NCI-H1436 (cell line): ENCODE data around the gene CCDC187.
A peak's percentile ranks its signal among the peaks of the same experiment; 100 is the strongest.

Experiments used
- DNase-seq: peaks from one replicate; lab custom pipeline; 2025; lab: John Stamatoyannopoulos, UW

Gene CCDC187

DNA sequence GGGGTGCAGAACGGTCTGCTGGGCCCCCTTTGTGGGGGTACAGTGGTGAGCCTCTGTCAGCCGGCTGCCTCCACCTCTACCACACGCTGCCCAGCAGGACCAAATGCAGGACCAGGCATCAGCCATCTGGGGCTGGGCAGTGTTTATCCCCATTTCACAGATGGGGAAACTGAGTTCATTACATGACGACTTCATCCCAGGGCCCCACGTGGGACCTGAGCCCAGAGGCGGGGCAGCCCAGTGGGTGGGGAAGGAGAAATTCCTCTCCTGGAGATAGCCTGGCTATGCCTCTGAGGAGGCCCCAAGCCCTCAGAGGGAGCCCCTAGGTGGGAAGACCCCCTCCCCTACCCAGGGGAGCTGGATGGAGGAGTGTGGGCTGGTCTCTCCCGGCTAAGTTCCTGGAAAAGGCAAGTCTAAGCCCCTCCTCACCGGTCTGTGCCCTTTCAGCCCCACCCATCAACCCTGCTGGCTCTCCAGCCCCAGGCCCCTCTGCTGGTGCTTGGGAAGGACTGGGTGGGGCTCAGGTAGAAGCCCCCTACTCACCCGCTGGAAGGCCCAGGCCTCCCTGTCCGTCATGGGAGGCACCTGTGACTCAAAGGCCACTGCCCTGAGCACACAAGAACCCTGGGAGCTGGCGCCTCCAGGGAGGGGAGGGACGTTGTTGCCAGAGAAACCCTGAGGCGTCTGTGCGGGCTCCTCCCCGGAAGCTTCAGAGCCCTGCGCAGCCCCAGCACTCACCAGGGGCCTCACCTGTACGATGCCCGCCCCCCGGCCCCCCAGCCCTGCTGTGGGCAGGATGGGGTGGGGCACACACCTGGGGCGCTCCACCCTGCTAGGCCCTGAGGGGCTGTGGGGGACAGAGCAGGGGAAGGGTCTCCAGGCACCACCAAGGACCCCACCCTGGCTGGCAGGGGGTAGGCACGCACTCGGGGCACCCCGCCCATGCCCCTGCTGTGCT is 7.4 kb upstream of the CCDC187 start:
- peak; percentile 77 for DNase-seq

DNA sequence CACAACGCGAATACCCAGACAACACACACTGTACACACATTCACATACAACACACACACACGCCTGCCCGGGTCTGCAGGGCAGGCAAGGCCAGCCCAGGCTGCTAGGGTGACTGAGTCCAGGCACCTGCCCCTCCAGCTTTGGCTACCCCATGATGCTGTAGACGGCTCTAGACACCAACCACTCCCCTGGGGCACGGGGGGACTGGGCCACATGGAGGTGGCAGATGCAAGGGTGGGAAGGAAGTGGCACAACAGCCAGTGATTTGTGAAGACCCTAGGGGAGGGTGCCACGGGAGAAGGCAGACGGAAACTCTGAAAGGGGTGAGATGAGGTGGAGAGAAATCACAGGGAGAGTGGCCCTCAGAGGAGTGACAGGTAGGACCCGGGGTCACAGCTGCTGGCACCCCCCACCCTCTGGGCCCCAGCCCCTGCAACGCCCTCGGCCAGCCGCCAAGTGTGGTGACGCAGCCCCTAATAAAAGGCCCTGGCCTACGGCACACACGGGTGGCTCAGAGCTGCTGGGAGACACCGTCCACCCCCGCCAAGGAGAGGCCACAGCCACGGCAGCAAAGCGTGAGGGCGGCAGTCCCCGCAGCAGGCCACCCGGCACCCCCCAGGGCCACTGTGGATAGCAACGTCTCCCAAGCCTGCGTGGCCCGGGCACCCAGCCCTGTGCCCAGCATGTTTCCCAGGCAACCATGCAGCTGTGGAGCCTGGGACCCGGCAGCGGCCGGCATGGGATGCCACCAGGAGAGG is 6.6 kb upstream of the CCDC187 start:
- peak; percentile 33 for DNase-seq

DNA sequence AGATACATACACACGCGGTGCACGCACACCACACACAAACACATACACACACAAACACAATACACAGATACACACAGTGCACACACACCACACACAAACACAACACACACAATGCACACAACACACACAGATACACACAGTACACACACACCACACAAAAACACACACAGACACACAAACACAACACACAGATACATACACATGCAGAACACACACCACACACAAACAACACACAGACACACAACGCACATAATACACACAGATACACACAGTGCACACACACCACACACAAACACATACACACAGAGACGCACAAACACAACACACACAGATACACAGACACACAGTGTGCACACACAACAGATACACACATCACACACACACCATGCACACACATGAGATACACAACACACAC is 5.9 kb upstream of the CCDC187 start:
- DNase-seq: no peak

DNA sequence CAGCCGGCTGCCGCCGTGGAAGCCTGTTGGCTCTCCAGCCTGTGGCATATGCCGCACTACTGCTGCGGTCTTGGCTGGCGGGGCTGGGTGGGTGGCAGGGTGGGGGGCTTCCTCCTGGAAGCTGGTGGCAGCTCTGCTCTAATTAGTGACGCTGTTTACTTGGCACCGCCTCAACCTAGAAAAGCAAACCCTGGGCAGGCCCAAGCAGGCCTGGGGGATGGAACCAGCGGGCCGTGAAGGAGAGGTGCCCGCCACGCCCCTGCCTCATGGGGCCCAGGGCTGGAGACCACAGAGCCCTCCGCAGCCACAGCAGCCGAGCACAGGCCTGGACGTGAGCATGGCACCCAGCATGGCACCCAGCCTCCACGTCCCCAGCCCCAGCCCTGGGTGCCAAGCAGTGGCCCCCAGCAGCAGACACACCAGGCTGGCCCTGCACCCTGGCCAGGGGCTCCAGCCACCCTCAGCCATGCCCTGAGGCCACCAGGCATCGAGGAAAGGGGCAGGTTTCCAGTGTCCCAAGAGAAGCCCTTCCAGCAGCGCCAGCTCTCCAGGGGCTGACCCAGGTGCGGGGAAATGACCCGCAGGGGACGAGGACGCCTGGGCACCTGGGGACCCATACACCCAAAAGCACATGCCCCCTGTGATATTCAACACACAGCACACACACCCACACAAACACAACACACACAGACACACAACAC is 5.4 kb upstream of the CCDC187 start:
- DNase-seq: peak; percentile 85

DNA sequence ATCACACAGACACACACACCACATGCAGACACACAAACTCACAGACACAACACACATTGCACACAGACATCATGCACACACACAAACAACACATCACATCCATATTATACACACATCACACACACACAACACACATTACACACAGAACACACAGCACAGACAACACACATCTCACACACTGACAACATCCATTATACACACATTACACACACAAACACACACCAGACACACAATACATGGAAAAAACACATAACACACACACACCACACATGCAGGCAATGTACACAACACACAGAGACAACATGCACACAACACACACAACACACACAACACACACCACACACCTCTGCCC is 4.8 kb upstream of the CCDC187 start:
- no peak for DNase-seq

DNA sequence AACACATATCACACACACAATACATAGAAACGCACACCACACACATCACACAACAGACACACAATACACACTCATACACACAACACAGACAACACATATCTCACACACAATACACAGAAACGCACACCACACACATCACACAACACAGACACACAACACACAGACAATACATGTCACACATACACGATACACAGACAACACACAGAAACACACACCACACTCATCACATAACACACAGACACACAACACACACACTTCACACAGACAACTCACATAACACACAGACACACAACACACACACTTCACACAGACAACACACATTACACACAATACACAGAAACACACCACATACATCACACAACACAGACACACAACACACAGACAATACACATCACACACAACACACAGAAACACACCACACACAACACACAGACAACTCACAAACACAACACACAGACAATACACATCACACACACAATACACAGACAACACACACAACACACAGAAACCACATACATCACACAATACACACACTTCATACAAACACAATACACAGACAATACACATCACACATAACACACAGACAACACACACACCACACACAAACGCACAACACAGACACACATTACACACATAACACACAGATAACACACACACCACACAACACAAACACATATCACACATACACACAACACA is 4.3 kb upstream of the CCDC187 start:
- DNase-seq: no peak

DNA sequence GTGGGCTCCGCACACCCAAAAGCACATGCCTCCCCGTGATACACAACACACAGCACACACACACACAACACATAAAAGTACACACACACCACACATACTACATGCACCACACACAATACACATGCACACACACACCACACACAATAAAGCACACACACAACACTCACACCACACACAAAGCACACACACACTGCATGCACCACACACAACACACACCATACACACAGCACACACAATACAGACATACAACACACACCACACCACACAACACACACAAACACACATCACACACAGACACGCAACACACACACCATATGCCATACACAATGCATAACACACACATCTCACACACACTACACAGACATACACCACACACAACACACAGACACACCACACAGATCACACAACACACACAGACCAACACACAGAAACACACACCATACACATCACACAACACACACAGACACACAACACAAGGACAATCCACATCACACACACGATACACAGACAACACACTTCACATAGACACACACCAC is 3.4 kb upstream of the CCDC187 start:
- DNase-seq: no peak

DNA sequence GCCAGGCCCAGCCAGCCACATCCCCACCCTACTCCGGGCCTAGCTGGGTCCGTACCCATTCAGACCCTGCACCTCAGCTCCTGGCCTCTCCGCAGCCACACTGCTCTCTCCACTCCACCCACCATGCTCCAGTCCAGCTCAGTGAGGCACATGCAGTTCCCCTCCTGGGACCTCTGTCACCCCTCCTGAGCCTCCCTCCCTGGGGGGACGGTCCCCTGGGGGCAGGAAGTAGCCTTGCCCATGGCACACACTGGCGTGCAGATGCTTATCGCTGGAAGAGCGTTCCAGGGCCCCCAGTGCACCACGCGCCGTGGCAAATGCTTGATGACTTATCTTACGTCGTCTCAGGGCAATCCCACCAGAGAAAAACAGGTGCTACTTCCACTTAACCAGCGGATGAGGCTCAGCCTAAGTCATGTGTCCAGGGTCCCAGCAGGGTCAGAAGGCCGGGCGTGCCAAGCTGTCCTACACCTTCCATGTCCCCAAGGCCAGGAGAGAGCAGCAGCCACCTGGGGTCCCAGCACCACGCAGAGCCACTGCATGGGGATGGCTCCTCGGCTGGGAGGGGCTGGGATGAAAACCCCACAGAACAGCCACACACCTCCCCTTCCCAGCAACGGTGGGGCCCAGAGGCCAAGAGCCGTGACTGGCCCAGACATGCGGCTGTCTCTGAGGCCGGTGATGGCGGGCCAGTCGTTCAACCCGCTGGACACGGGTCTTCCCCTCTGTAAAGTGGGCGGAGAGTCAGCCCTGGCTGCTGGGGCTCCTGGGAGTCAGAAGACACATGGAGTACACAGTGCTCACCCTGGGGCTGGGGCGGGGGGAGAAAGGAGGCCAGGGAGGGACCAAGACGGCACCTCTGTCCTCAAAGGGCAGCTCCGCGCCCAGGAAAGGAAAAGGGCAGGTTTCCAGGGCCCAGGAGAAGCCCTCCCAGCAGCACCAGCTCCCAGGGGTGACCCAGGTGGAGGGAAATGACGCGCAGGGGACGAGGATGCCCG is 2.6 kb upstream of the CCDC187 start:
- peak; percentile 16 for DNase-seq

DNA sequence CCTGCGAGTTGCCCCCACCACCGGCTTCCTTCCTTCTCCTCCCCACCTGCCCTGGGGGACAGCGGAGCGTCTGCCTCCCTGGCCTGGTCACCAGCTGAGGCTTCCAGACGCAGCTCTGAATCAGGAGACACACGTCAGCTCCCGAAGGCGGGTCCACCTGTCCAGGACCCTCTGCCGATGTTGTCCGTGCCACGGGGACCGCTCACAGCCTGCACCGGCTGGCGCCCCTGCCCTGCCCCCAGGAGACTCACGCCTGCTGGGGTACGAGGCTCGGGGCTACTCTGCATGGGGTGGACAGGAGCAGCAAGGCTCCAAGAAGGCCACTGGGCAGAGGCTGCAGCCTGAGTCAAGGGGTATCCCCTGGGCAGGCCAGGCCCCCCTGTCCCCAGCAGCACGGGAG is 1.9 kb upstream of the CCDC187 start:
- no peak for DNase-seq

DNA sequence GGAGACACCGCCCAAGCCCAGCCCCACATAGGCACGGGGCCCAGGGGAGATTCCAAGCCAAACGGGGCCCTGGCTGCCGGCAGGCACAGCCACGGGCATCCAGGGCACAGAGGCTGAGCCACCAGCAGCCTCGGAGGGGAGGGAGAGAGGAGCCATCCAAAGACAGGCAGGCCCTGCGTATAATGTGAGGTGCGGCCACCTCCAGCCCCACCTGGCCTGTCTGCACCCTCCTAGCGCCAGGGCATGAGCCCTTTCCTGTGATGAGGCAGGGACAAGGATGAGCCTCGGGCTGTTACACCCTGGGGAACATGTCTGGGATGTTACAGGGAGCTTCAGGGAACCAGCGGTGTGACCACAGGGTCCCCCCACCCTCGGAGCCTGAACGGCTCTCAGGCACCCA is 1.1 kb upstream of the CCDC187 start:
- no peak for DNase-seq

DNA sequence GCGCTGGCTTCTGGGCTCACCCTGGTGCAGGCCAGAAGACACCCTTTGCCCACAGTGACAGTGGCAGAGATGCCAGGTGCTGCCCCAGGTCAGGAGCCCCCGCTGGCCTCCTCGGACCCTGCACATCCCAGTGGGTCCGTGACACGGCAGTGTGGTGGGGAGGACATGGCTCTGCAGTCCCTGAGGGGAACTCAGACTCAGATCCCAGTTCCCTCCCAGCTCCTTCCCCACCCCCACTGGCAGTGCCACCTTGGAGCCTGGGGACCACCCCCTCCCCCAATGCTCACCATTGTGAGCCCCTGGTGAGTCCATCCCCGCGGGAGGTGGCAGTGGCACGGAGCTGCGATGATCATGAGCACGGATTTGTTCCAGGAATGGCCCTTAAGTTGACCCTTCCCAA is 562 bp upstream of the CCDC187 start:
- DNase-seq: no peak

DNA sequence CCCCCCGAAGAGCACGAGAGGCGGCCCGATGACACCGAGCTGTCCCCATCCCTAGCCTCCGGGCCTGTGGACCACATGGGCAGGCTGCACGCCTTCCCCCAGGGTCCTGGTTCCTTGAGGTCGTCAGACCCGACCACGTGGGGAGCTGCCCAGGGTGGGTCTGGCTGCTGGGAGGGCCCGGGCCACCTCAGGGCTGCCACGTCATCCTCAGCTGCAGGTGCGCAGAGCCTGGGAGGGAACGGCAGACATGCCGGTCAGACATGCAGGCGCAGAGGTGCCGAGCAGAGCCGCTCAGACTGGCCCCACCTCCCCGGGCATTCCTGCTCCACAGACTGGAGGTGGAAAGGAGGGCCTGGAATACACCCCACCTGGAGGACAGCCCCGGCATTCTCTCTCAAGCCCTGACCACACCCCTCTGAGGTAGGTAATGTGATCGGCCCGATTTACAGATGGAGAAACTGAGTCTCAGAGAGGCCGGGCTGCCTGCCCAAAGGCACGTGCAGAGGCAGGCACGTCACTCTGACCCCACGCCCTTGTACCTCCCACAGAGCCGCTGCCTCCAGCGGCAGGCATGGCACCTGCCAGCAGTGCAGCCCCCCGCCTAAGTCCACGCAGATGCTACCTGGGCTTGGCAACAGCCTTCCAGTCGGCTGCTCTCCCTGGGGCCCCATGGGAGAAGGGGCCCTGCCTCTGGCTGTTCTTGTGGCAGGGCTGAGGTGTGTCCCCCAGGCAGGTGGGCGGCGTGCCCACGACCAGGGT is 649 bp downstream of the CCDC187 start:
- no peak for DNase-seq

DNA sequence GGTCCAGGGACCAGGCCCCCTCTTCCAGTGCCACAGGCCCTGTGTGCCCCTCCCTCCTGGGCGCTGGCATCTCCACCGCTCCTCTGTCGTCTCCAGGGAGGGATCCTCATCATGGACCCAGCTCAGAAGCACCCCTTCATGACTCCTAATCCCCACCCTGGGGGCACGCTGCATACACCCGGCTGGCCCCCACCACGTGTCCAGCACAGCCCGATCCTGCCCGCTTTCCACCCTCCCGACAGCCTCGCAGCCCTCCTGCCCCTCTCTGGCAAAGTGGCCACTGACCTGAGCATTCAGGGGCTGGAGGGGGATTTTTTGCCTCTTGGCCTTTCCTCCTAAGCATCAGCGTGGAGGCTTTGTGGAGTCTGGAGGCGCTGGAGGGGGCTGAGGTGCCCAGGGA is 1.4 kb downstream of the CCDC187 start:
- DNase-seq: no peak

DNA sequence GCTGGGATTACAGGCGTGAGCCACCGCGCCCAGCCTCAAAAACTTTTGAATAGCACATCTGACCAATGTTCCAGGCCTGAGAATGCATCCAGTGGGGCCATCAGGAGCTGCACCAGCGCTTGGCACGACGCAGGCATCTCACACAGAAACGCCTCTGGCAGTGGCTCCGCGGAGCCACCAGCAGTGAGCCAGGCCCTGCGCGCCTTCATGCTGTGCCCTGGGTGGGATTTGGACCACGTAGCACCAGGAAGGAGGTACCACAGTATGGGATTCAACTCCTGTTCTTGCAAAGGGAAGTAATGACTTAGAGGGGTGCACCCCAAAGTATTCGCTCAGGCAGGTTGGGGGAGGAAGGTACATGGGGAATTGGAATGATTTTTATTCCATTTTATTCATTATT is 3.0 kb downstream of the CCDC187 start:
- no peak for DNase-seq

DNA sequence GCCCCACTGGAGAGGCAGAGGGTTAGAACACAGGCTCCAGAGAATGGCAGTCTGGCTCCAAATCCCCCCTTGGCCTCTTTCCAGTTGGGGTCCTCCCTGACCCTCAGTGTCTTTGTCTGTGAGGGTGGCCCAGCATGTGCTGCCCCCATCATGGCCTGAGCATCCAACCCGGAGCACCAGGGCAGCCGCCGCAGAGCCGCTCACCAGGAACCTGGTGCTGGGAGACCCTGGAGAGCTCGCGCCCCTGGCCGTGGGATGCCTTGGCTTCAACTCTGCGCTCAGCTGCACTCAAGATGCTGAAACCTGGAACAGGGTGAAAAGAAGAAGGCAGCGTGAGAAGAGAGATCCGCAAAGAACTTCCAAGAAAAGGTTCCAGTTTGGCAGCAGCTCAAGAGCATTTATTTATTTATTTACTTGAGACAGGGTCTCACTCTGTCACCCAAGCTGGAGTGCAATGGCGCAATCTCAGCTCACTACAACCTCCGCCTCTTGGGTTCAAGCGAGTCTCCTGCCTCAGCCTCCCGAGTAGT is 3.8 kb downstream of the CCDC187 start:
- no peak for DNase-seq

DNA sequence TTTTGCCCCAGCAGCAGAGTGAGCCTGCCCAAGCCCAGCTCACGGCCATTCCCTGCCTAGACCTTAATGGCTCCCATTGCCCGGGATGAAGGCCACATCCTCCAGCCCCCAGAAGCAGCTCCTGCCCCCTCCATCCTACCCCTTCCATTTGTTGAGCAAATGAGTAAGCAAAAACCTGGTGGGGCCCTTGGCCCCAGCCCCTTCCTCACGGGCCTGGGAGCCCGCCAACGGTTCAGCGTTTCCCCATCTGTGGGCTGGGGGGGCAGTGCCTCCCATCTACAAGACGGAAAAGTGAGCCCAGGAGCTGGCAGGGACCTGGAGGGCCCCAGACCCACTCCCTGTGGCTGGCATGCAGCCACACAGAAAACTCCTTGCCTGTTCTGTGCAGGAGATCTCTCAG is 4.4 kb downstream of the CCDC187 start:
- no peak for DNase-seq

DNA sequence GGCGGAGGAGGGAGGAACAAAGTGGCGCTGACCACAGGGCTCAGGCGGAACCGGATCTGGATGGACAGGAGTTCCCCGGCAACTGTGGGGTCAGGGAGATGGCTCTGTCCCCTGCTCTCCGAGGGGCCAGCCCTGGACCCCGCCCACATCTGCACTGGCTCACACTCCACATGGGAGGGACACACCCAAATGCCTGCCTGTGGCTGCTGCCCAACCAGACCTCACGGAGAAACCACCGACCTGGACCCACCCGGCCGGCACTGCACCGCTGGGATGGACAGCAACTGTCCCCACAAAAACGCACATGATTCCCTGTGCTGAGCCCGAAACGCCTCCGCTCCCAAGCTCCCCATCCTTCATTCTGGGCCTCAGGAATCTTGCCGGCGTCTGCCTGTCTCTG is 4.8 kb downstream of the CCDC187 start:
- DNase-seq: no peak

DNA sequence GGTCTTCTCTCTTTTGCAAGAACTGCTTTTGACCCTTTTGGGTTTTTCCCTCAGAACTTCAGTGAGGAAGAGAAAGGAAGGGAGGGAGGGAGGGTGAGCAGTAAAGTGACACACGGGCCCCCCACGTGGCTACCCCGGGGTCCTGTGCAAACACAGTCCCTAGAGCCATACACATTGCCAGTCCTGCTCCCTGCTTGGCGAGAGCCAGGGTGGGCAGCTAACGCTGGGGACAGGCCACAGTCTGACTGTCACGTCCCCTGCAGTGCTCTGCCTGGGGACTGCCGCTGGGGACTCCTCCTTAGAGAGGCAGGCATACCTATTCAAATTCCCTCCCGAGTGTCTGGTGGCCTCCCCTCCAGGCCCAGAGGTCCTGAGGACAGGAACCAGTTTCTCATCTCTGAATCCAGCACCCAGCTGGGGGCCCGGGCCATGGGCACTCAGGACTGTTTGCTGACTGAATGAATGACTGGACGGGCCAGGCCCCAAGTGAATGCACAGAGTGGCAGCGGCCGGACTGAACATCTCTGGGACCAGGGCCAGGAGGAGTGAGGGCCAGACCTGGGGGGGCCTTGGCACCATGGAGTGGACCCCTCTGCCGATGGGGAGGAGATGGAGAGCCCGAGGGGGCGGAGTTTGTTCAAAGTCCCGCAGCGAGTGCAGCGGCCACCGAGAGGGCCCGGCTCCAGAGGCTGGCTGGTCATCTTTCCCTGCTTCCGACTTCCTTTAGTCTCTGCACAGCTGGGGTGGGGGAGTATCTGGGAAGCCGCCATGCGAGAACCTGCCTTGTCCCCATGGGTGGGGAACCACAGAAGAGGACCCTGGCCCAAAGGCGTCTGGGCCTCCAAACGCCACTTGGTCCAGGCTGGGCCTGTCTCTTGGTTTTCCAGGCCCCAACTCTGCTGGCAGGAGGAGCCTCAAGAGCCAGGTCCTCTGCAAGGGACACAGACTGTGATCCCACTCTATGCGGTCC is 5.8 kb downstream of the CCDC187 start:
- no peak for DNase-seq
